Activated CD8-positive, alpha-beta memory T cell treated with anti-CD3 and anti-CD28 coated beads, Interleukin-2, amount 10 ng/mL, durations not matched to agents 7 days and 5 days (primary cell): ENCODE results near the gene PRKAG3. TPM values are rescaled to one million over a fixed set of nuclear protein-coding genes. Genes with fewer than 3 reads are reported as not detected.

ENCODE experiments used
- ATAC-seq: fragments of 150-1000 bp; cut with Tn5 transposase; one replicate; pipeline ENCODE4 v1.10.0; 2021; ENCODE audit warnings: moderate library complexity
- CTCF ChIA-PET: fragments of 350-600 bp; sonication (Branson Sonifier 250); formaldehyde crosslinking; loops from one replicate; lab custom pipeline; 2021; ENCODE audit warnings: antibody characterized with exemption; lab: Charles Lee
- DNase-seq: peaks from one replicate; pipeline ENCODE4 v3.0.0-alpha.2; 2020
- H3K27ac Mint-ChIP-seq: one replicate; pipeline ENCODE4 v1.8.0; 2021; ENCODE audit warnings: mild to moderate bottlenecking, mixed read lengths
- H3K27me3 Mint-ChIP-seq: one replicate; pipeline ENCODE4 v1.8.0; 2021; ENCODE audit warnings: mixed read lengths
- H3K36me3 Mint-ChIP-seq: one replicate; pipeline ENCODE4 v1.8.0; 2021; ENCODE audit warnings: mild to moderate bottlenecking, mixed read lengths
- H3K4me1 Mint-ChIP-seq: one replicate; pipeline ENCODE4 v1.8.0; 2021; ENCODE audit warnings: mixed read lengths
- H3K4me3 Mint-ChIP-seq: one replicate; pipeline ENCODE4 v1.8.0; 2021; ENCODE audit warnings: mild to moderate bottlenecking, moderate library complexity, mixed read lengths
- H3K9me3 Mint-ChIP-seq: one replicate; pipeline ENCODE4 v1.8.0; 2022; ENCODE audit warnings: low read depth, mixed read lengths
- total RNA-seq, 2 experiments: library from RNA; stranded (reverse); gene quantifications; one replicate each; pipeline ENCODE4 v1.2.3, GENCODE V29; 2021

Gene PRKAG3
- total RNA-seq, 2 experiments from 2014 or later = not detected

DNA sequence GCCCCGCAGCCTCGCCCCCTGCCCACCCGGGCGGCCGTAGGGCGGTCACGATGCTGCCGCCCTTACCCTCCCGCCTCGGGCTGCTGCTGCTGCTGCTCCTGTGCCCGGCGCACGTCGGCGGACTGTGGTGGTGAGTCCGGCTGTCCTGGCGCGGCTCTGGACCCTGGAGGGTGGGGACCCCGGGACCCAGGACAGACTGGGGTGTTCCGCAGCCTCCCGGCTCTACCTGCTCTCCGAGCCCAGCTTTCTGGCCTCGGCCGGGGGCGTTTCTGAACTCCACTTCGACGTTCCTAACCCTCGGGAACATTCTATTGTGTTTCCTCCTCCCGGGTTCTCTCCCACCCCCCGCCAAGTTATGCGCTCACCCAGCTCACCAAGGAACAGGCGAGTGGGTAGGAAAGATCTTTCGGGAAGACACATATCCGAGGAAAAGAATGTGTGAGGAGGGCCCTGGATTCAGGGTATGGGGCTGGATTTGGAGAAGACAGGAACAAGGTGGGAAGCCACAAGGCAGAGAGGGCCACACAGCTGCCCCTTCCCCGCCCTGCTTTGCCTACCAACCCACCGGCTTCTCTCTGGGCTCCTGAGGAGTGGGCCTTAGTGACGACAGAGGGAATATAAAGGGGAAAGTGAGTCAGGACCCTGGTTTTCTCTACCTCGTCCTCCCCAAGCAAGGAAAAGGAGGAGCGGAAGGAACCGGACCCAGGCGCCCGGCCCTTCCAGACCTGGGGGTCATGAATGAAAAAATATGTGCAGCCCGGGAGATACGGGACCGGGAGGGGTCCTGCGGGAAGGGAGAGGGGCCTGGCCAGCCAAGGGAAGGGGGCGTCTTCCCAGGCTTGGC is 28.6 kb upstream of the PRKAG3 start:
- no peaks in the 10 kb centered on the region for H3K36me3 Mint-ChIP-seq
- peaks cover 10% of the 10 kb centered on the region for H3K4me1 Mint-ChIP-seq
- no peak overlapping the region for H3K4me3 Mint-ChIP-seq
- no peak for DNase-seq
- no peak overlapping the region for H3K27ac Mint-ChIP-seq
- H3K9me3 Mint-ChIP-seq = no peaks in the 10 kb centered on the region
- no peak for ATAC-seq
- CTCF ChIA-PET = interaction anchor here (1.0 to 5.7 kb wide), 5 partner anchors 10 to 49 kb away, joined by 3 to 27 read pairs (median 3); no protein-coding TSS in a partner anchor
- peaks cover 79% of the 10 kb centered on the region for H3K27me3 Mint-ChIP-seq

DNA sequence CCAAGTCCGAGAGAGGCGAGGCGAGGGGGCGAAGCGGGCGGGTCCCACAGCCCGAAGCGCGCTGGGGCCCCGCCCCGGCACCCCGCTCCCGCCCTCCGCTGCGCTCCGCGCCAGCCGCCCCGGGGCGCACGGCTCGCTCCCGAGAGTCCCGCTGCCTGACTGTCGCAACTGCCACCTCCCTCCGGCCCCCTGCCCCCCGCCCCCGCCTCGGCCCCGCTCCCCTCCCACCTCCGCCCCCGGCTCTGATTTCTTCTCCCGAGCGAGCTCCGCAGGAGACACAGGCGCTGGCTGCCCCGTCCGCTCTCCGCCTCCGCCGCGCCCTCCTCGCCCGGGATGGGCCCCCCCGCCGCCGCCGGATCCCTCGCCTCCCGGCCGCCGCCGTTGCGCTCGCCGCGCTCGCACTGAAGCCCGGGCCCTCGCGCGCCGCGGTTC is 28.0 kb upstream of the PRKAG3 start, which contains the start of gene WNT6:
Gene WNT6, plus strand, starts transcription at position 250 of the 432 bp plus-strand sequence. CDS start 233 bp downstream, outside the sequence.
- H3K9me3 Mint-ChIP-seq = no peaks in the 10 kb centered on the region
- H3K27ac Mint-ChIP-seq = no peak within 1 kb of the TSS
- CTCF ChIA-PET = interaction anchor here (1.1 to 5.7 kb wide), 5 partner anchors 11 to 50 kb away, joined by 3 to 27 read pairs (median 4); no protein-coding TSS in a partner anchor
- DNase-seq (no peak), ATAC-seq (peak; percentile 23)
- no peak within 1 kb of the TSS for H3K4me3 Mint-ChIP-seq
- H3K36me3 Mint-ChIP-seq = no peaks in the 10 kb centered on the region
- H3K4me1 Mint-ChIP-seq = peaks cover 10% of the 10 kb centered on the region
- peaks cover 82% of the 10 kb centered on the region for H3K27me3 Mint-ChIP-seq

DNA sequence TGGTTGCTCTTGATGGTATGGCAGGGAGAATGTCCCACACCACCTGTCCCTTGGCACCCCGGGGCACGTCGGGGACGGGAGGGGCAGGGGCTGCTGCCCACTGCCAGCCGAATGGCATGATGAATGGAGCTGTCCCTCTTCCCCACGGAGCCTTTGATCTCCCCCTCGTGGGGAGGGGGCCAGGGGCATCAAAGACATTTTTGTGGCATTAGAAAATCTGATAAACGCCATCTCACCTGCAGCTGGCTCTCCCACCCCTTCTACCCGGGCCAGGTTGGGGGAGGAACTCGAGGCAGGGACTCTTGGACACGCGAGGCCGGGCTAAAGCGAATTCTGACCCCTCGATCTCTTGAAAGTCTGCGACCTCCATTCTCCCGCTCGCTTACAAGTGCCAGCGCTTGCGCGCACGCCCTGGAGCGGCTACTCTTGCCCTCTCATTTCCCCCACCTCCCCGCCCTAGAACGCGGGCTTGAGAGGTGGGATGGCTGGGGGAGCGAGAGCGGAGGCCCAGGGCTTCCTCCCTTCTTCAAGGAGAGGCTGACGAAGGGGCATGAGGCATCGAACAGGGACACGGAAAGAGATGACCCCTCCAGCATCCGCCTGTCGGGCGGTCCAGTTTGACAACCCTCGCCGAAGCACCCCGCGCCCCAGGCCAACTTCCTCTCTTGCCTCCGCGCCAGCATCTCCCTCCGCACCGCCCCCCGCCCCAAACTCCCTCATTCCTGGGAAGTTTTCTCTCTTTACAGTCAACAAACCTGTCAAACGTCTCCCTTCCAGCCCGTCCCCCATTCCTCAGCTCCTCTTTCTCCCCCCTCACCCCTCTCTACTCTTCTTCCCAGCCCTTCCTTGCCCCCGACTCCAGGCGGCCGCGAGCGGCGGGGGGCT is 27.3 kb upstream of the PRKAG3 start:
- Mint-ChIP-seq H3K36me3 (no peaks in the 10 kb centered on the region), H3K27me3 (peaks cover 88% of the 10 kb centered on the region), H3K4me1 (peaks cover 10% of the 10 kb centered on the region), H3K27ac (no peak overlapping the region), H3K9me3 (no peaks in the 10 kb centered on the region), H3K4me3 (no peak overlapping the region)
- DNase-seq (no peak), ATAC-seq (no peak)
- CTCF ChIA-PET = interaction anchor here (1.0 to 5.7 kb wide), 6 partner anchors 9 to 50 kb away, joined by 3 to 27 read pairs (median 3); no protein-coding TSS in a partner anchor

DNA sequence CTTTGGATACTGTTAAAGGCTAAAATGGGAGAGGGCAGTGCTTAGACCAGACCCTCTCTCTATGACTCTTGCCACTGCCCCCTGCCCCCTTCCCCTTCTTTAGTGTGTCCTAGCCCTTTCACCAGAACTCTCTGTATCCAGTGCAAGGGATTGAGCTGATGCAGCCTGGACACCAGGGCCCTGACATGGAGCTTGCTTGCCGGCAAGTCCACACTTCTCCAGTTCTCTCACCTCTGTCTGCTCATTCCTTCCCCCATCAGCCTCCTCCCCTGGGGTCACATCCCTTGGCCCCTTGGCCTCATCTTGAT is 26.5 kb upstream of the PRKAG3 start:
- CTCF ChIA-PET = interaction anchor here (1.0 to 5.7 kb wide), 3 partner anchors 8 to 40 kb away, joined by 3 to 27 read pairs (median 3); no protein-coding TSS in a partner anchor
- no peak for DNase-seq
- Mint-ChIP-seq H3K4me1 (peaks cover 10% of the 10 kb centered on the region), H3K27ac (no peak overlapping the region), H3K9me3 (no peaks in the 10 kb centered on the region), H3K36me3 (no peaks in the 10 kb centered on the region), H3K27me3 (peaks cover 88% of the 10 kb centered on the region), H3K4me3 (no peak overlapping the region)
- ATAC-seq = no peak

DNA sequence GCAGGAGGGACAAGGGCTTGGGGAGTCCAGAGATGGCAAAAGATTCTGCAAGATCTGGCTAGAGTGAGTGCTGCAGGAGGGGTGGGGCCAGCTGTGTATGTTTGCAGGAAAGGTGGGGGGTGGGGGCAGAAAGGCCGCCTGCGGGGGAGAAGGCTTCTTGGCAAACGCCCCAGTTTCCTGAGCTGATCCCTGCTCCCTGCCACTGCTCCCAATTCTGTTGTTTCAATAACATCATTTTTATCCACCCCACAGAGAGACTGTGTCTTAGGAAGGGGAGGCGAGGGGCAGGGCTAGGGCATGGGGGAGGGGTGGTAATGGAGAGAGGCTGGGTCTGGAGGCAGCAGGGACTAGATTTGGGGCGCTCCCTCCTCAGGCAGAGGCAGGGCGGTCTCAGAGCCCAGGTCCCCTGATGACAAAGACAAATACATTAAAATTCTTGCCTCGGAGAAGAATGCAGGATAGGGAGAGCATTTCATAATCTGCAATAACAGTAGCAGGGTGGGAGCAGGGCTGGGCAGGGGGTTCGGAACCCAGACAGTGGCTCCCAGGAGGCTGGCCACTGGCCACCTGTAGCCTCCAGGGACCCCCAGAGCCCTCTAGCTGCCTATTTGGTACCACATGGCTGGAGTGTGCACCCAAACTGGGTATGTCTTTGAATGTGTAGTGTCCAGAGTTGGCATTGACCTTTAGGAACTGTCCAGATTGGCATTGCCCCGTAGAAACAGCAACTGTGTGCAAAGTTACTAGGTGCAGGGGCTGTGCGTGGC is 26.0 kb upstream of the PRKAG3 start:
- DNase-seq = no peak
- H3K27ac Mint-ChIP-seq = no peak overlapping the region
- H3K4me3 Mint-ChIP-seq = no peak overlapping the region
- H3K9me3 Mint-ChIP-seq = no peaks in the 10 kb centered on the region
- peaks cover 10% of the 10 kb centered on the region for H3K4me1 Mint-ChIP-seq
- peaks cover 88% of the 10 kb centered on the region for H3K27me3 Mint-ChIP-seq
- CTCF ChIA-PET = interaction anchor here (1.0 to 5.7 kb wide), 2 partner anchors 7 to 41 kb away, joined by 3 to 27 read pairs; no protein-coding TSS in a partner anchor
- H3K36me3 Mint-ChIP-seq = no peaks in the 10 kb centered on the region
- ATAC-seq = no peak

DNA sequence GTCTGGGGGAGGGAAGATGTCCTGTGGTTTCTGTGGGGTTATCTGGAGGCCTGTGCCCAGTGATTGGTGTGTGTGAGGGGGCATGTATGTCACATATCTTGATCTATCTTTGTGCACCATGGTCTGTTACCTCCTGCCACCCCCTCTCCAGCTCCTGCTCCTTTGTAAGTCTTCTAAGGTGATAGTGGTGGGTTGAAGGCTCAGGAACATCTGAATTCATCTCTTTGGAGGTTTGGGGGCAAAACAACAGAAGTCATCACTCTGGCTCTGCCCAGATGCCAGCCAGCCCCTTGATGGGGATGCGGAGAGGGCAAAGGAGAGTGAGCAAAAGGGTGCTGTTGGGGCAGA is 25.3 kb upstream of the PRKAG3 start:
- peaks cover 10% of the 10 kb centered on the region for H3K4me1 Mint-ChIP-seq
- ATAC-seq = no peak
- no peaks in the 10 kb centered on the region for H3K36me3 Mint-ChIP-seq
- no peak overlapping the region for H3K4me3 Mint-ChIP-seq
- no peaks in the 10 kb centered on the region for H3K9me3 Mint-ChIP-seq
- peaks cover 87% of the 10 kb centered on the region for H3K27me3 Mint-ChIP-seq
- no peak for DNase-seq
- H3K27ac Mint-ChIP-seq = no peak overlapping the region
- CTCF ChIA-PET = interaction anchor here (2.5 to 5.7 kb wide), 2 partner anchors 19 to 42 kb away, joined by 9 to 27 read pairs; no protein-coding TSS in a partner anchor

DNA sequence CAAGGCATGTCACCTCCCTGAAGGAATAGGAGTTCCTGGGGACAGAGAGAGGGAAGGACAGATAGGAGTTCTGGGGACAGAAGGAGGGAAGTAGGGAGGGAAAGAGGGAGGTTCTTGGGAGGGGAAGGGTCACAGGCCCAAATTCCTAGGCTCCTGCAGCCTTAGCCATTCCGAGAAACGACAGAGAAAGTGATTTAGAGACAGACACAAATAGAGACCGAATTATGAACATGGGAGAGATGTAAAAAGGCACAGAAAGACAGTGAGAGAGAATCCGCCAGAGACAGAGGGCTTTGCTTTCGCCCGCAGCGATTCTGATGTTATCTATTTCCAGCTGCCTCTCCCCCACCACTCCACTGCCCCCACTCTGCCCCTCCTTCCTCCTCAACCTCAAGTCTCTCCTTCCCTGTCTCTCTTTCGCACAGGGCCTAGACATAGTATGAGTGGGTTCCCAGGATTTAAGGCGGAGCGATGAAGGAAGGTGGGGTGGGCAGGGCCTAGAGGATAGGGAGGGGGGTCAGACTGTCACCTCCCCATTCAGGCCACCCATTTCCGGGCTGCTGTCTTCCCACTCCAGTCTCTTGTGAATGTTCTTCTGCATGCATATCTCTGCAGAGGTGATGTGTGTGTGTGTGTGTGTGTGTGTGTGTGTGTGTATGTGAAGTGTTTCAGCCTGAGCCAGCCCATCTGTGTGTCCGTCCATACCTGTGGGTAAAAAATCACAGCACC is 24.7 kb upstream of the PRKAG3 start:
- peaks cover 83% of the 10 kb centered on the region for H3K27me3 Mint-ChIP-seq
- H3K4me3 Mint-ChIP-seq = no peak overlapping the region
- ATAC-seq = no peak
- peaks cover 10% of the 10 kb centered on the region for H3K4me1 Mint-ChIP-seq
- CTCF ChIA-PET = interaction anchor here (1.9 to 5.7 kb wide), 3 partner anchors 20 to 42 kb away, joined by 7 to 27 read pairs (median 9); no protein-coding TSS in a partner anchor
- no peak overlapping the region for H3K27ac Mint-ChIP-seq
- DNase-seq = no peak
- H3K9me3 Mint-ChIP-seq = no peaks in the 10 kb centered on the region
- no peaks in the 10 kb centered on the region for H3K36me3 Mint-ChIP-seq

DNA sequence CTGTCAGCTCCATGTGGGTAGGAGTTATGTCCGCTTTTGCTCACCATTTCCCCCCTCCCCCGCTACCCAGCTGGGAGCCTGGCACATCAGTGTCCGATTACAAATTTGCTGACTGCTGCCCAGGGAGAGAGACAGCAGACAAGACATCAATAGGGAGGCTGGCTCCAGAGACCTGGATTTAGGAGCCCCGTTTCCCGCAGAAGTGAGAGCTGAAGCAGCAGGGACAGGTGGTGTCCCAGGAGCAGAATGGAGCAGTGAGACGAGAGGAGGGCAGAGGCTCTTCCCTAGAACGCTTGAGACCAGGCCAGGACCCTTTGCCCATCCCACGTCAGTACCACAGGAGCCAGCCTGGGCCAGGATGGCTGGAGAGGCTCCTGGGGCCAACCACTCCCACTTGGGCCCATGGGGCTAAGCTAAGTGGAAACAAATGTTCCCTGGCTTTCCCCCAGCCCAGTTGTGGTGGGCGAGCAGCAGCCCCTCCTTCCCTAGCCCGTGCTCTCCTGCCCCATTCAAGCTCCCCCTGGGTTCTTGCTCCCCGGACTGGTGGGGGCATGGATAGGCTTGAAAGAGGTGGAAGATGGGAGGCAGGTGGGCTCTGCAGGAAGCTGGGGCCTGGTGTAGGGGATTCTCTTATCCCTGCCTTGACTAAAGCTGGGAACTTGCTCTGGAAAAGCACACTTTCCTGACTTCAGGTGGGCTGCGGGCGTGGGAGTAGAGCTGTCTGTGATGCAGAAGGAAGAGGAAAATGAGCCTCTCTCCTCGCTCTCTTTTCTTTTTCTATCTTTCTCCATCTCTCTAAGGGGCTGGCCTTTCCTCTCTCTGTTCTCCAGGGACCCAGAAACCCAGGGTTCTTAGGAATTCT is 23.9 kb upstream of the PRKAG3 start:
- Mint-ChIP-seq H3K4me3 (no peak overlapping the region), H3K27me3 (peaks cover 83% of the 10 kb centered on the region), H3K27ac (no peak overlapping the region), H3K36me3 (no peaks in the 10 kb centered on the region), H3K9me3 (no peaks in the 10 kb centered on the region), H3K4me1 (peaks cover 6% of the 10 kb centered on the region)
- CTCF ChIA-PET = interaction anchor here (1.4 to 2.6 kb wide), 4 partner anchors 15 to 299 kb away, joined by 4 to 9 read pairs (median 8); no protein-coding TSS in a partner anchor
- DNase-seq (no peak), ATAC-seq (no peak)

DNA sequence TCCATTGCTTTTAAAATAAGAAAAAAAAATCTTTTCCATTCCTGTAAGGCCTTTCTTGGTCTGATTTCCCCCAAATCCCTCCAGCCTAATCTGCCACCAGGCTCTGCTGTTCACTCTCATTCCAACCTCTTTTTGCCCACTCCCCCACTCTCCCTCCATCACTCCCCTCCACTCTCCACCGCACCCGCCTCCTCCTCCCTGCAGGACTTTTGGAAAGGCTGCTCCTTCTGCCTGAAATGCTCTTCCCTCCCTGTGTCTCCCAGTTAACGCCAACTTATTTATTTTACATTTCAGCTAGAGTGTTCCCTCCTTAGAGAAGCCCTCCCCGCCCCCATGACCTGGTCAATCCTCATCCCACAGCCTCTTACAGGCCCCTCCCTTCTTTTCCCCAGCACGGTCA is 23.3 kb upstream of the PRKAG3 start:
- CTCF ChIA-PET = interaction anchor here (1.4 to 2.6 kb wide), 4 partner anchors 15 to 300 kb away, joined by 4 to 9 read pairs (median 8); no protein-coding TSS in a partner anchor
- DNase-seq = no peak
- H3K4me3 Mint-ChIP-seq = no peak overlapping the region
- no peaks in the 10 kb centered on the region for H3K9me3 Mint-ChIP-seq
- H3K4me1 Mint-ChIP-seq = peaks cover 3% of the 10 kb centered on the region
- ATAC-seq = no peak
- no peaks in the 10 kb centered on the region for H3K36me3 Mint-ChIP-seq
- no peak overlapping the region for H3K27ac Mint-ChIP-seq
- H3K27me3 Mint-ChIP-seq = peaks cover 82% of the 10 kb centered on the region

DNA sequence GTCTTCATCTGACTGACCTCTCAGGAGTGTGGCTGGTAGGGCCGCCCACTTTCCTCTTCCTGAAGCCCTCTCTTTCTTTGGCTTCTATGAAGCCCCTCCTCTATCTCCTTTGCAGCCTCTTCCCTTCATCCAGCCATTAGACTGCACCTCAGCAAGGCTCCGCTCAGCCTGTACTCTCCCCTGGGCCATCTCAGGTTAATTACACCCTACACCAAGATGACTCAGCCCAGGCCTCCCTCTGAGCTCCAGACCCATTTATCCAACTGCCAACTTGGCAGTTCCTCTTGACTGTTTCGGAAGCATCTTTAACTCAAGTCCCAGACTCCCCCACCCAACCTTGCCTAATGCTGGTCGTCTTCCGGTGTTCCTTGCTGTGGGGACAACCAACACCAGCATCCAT is 22.2 kb upstream of the PRKAG3 start:
- Mint-ChIP-seq H3K4me3 (no peak overlapping the region), H3K4me1 (no peaks in the 10 kb centered on the region), H3K27ac (no peak overlapping the region), H3K36me3 (no peaks in the 10 kb centered on the region), H3K27me3 (peaks cover 76% of the 10 kb centered on the region), H3K9me3 (no peaks in the 10 kb centered on the region)
- DNase-seq (no peak), ATAC-seq (peak; percentile 37)
- CTCF ChIA-PET = interaction anchor here (0.8 to 3.1 kb wide), 11 partner anchors 16 to 205 kb away, joined by 3 to 38 read pairs (median 3); no protein-coding TSS in a partner anchor

DNA sequence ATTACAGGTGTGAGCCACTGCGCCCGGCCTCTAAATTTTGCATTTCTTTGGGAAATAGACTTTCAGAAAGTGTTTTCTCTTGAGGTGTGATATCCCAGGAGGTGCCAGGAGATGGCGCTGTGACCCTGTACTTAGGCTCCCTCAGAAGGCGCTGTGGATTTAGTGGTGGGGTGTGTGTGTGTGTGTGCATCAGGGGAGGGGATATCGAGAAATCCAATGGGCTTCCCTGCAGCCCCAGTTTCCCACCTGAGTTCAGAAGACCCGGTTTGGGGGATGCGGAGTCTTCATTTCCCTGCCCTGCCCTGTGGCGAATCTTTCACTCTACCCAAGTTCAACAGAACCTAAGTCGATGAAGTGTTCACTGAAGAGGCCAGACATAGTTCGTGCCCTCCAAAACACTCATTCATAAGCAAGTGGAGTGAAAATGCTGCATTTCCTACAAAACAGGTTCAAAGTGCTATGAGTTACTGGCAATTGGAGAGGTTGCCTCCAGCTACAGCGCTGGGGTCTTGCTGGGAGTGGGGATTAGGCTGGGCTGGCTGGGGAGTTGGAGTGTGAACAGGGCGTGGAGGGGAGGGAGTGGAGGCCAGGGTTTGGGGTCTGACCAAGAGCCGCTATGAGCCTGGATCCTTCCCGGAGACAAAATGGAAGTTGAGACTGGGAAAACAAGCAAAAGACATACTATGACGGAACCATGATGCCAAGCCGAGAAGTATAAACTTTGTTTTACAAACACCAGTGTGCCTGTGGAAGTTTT is 21.5 kb upstream of the PRKAG3 start:
- ATAC-seq (peak; percentile 68), DNase-seq (peak; percentile 73)
- CTCF ChIA-PET = interaction anchor here (0.8 to 3.1 kb wide), 17 partner anchors 12 to 205 kb away, joined by 3 to 38 read pairs (median 3); no protein-coding TSS in a partner anchor
- Mint-ChIP-seq H3K36me3 (no peaks in the 10 kb centered on the region), H3K9me3 (no peaks in the 10 kb centered on the region), H3K4me3 (no peak overlapping the region), H3K27ac (no peak overlapping the region), H3K27me3 (peaks cover 70% of the 10 kb centered on the region), H3K4me1 (no peaks in the 10 kb centered on the region)
